KMS-11 (cell line): ENCODE measurements around the gene RNF144A.

ENCODE experiments used
- H2AFZ ChIP-seq: fragments of 200-600 bp; sonication (generic); 2 replicates; pipeline ENCODE4 v1.6.1; 2016; ENCODE audit warnings: antibody characterized with exemption, mixed run types, low read depth
- H3K27ac ChIP-seq: fragments of 200-600 bp; sonication (generic); 2 replicates; pipeline ENCODE4 v1.6.1; 2016; ENCODE audit warnings: mild to moderate bottlenecking, mixed run types
- H3K27me3 ChIP-seq: fragments of 200-600 bp; sonication (generic); 2 replicates; pipeline ENCODE4 v1.6.1; 2017; ENCODE audit warnings: mild to moderate bottlenecking, low read depth, mixed run types, moderate library complexity; ENCODE audit not compliant: insufficient read depth
- H3K36me3 ChIP-seq: fragments of 200-600 bp; sonication (generic); 2 replicates; pipeline ENCODE4 v1.6.1; 2017; ENCODE audit warnings: mild to moderate bottlenecking, mixed run types; ENCODE audit not compliant: insufficient read depth
- H3K4me1 ChIP-seq: fragments of 200-600 bp; sonication (generic); 2 replicates; pipeline ENCODE4 v1.6.1; 2016; ENCODE audit warnings: mild to moderate bottlenecking, low read depth, mixed run types; ENCODE audit not compliant: poor library complexity, severe bottlenecking
- H3K4me2 ChIP-seq: fragments of 200-600 bp; sonication (generic); 2 replicates; pipeline ENCODE4 v1.7.0; 2016; ENCODE audit warnings: mild to moderate bottlenecking, mixed run types
- H3K4me3 ChIP-seq: fragments of 200-600 bp; sonication (generic); IDR thresholded peaks from 2 replicates; pipeline ENCODE4 v1.6.1; 2017; ENCODE audit warnings: low read depth, low read length, mixed read lengths; ENCODE audit not compliant: insufficient read depth
- H3K79me2 ChIP-seq: fragments of 200-600 bp; sonication (generic); 2 replicates; pipeline ENCODE4 v1.6.1; 2016; ENCODE audit warnings: low read depth, mixed run types; ENCODE audit not compliant: insufficient read depth
- H3K9ac ChIP-seq: fragments of 200-600 bp; sonication (generic); 2 replicates; pipeline ENCODE4 v1.6.1; 2016; ENCODE audit warnings: mild to moderate bottlenecking, mixed run types
- H4K20me1 ChIP-seq: fragments of 200-600 bp; sonication (generic); 2 replicates; pipeline ENCODE4 v1.6.1; 2016; ENCODE audit warnings: mild to moderate bottlenecking, mixed run types; ENCODE audit not compliant: insufficient read depth
- CTCF ChIP-seq: fragments of 200-600 bp; sonication (generic); conservative IDR thresholded peaks from 2 replicates; pipeline ENCODE4 v1.6.1; 2017; ENCODE audit warnings: low read depth, mild to moderate bottlenecking, antibody characterized with exemption, low read length, moderate library complexity, mixed read lengths

The RNF144A gene

GRCh38 chr2:7053650-7054265 is 136.5 kb downstream of the RNF144A start:
- no peaks in the 10 kb centered on the region for H4K20me1 ChIP-seq
- no peak overlapping the region for H3K4me3 ChIP-seq
- no peak for TF ChIP-seq CTCF
- H3K27ac ChIP-seq: no peak overlapping the region
- no peaks in the 10 kb centered on the region for H3K27me3 ChIP-seq
- H3K79me2 ChIP-seq: no peaks in the 10 kb centered on the region
- H3K4me1 ChIP-seq: peaks cover 4% of the 10 kb centered on the region
- no peak overlapping the region for H3K4me2 ChIP-seq
- H3K36me3 ChIP-seq: no peaks in the 10 kb centered on the region
- no peak overlapping the region for H2AFZ ChIP-seq
- H3K9ac ChIP-seq: no peak overlapping the region

GRCh38 chr2:7057865-7058400 is 140.7 kb downstream of the RNF144A start:
- peaks cover 4% of the 10 kb centered on the region for H3K4me1 ChIP-seq
- no peak overlapping the region for H2AFZ ChIP-seq
- no peaks in the 10 kb centered on the region for H3K27me3 ChIP-seq
- H3K4me2 ChIP-seq: no peak overlapping the region
- no peaks in the 10 kb centered on the region for H4K20me1 ChIP-seq
- no peaks in the 10 kb centered on the region for H3K79me2 ChIP-seq
- H3K4me3 ChIP-seq: no peak overlapping the region
- no peak for TF ChIP-seq CTCF
- no peaks in the 10 kb centered on the region for H3K36me3 ChIP-seq
- no peak overlapping the region for H3K27ac ChIP-seq
- H3K9ac ChIP-seq: no peak overlapping the region

- no peak for TF ChIP-seq CTCF
- Histone ChIP-seq H3K9ac (no peak overlapping the region), H3K36me3 (no peaks in the 10 kb centered on the region), H3K27ac (no peak overlapping the region), H4K20me1 (no peaks in the 10 kb centered on the region), H2AFZ (no peak overlapping the region), H3K4me1 (peaks cover 4% of the 10 kb centered on the region), H3K79me2 (no peaks in the 10 kb centered on the region), H3K4me2 (no peak overlapping the region), H3K4me3 (no peak overlapping the region), H3K27me3 (no peaks in the 10 kb centered on the region)
Observed at GRCh38 chr2:7060156-7060555, 142.9 kb downstream of the RNF144A start.

DNA sequence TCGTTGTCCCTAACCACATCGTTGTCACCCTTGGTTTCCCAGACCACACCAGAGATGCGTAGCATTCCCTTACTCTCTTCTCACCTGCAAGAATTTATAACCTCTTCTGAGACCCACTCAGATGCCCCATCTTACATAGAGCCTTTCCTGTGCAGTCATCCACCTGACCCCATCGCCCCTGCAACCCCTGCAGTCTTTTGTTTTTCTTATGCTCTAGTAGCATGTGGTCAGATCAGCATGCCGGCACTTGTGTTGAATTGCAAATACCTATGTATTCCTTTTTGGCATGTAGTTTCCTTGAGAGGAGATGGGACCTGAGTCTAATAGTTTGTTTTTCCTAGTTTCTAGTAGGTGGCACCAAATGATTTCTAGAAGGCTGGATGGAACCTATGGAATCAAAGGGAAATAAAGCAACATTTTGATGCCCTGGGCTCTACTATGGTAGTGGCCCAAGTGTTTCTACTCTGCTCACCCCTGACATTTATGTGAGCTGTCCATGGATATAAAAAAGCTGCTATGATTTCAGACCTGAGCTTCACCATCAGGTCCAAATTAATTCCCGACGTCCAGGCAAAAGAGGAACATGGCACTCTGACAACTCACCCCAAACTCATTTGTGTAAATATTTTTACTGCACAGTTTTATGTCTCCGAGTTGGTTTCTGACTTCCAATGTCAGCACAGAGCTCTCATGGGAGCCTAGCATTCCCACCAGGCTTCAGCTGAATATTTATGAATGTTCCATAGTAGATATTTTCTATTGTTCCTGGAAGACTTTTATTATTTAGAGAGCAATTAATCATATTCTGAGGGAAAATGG is 143.6 kb downstream of the RNF144A start:
- Histone ChIP-seq H3K9ac (no peak overlapping the region), H2AFZ (no peak overlapping the region), H3K4me1 (peaks cover 4% of the 10 kb centered on the region), H3K4me3 (no peak overlapping the region), H3K36me3 (no peaks in the 10 kb centered on the region), H4K20me1 (no peaks in the 10 kb centered on the region), H3K27me3 (no peaks in the 10 kb centered on the region), H3K27ac (no peak overlapping the region), H3K4me2 (no peak overlapping the region), H3K79me2 (no peaks in the 10 kb centered on the region)
- no peak for TF ChIP-seq CTCF
